ENCODE results near the gene HRH2. TPM values are rescaled to one million over a fixed set of nuclear protein-coding genes. Genes with fewer than 3 reads are reported as not detected.

Gene HRH2
- total RNA-seq, 2 experiments from 2014 or later = 26.8 to 29.0 TPM

- no peak overlapping the region for H3K4me3 Mint-ChIP-seq
- H3K9me3 Mint-ChIP-seq = no peaks in the 10 kb centered on the region
- no peak overlapping the region for H3K27ac Mint-ChIP-seq
- no peak for ATAC-seq (ENCODE audit: low read depth)
- no peaks in the 10 kb centered on the region for H3K27me3 Mint-ChIP-seq
- no peak for DNase-seq
- H3K36me3 Mint-ChIP-seq = peaks cover 32% of the 10 kb centered on the region
- POLR2A ChIA-PET = interaction anchor here (0.7 to 1.0 kb wide), 2 partner anchors 8 to 17 kb away, joined by 3 to 5 read pairs; no protein-coding TSS in a partner anchor
- H3K4me1 Mint-ChIP-seq = peaks cover 34% of the 10 kb centered on the region
Observed at GRCh38 chr5:175682664-175683063, 24.8 kb downstream of the HRH2 start.

GRCh38 chr5:175683231-175683630 lies 25.4 kb downstream of the HRH2 start:
- DNase-seq (no peak), ATAC-seq (ENCODE audit: low read depth) (no peak)
- POLR2A ChIA-PET = interaction anchor here (0.7 kb wide), 1 partner anchor 9 kb away, joined by 5 read pairs; no protein-coding TSS in a partner anchor
- Mint-ChIP-seq H3K4me3 (no peak overlapping the region), H3K4me1 (peaks cover 30% of the 10 kb centered on the region), H3K27ac (no peak overlapping the region), H3K27me3 (no peaks in the 10 kb centered on the region), H3K36me3 (peaks cover 33% of the 10 kb centered on the region), H3K9me3 (no peaks in the 10 kb centered on the region)

DNA sequence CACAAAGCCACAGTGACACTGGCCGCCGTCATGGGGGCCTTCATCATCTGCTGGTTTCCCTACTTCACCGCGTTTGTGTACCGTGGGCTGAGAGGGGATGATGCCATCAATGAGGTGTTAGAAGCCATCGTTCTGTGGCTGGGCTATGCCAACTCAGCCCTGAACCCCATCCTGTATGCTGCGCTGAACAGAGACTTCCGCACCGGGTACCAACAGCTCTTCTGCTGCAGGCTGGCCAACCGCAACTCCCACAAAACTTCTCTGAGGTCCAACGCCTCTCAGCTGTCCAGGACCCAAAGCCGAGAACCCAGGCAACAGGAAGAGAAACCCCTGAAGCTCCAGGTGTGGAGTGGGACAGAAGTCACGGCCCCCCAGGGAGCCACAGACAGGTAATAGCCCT lies 26.1 kb downstream of the HRH2 start:
- Mint-ChIP-seq H3K27ac (no peak overlapping the region), H3K36me3 (peaks cover 33% of the 10 kb centered on the region), H3K27me3 (no peaks in the 10 kb centered on the region), H3K9me3 (no peaks in the 10 kb centered on the region), H3K4me3 (no peak overlapping the region), H3K4me1 (peaks cover 30% of the 10 kb centered on the region)
- no peak for DNase-seq
- ATAC-seq (ENCODE audit: low read depth) = no peak
- POLR2A ChIA-PET = no interaction called here

DNA sequence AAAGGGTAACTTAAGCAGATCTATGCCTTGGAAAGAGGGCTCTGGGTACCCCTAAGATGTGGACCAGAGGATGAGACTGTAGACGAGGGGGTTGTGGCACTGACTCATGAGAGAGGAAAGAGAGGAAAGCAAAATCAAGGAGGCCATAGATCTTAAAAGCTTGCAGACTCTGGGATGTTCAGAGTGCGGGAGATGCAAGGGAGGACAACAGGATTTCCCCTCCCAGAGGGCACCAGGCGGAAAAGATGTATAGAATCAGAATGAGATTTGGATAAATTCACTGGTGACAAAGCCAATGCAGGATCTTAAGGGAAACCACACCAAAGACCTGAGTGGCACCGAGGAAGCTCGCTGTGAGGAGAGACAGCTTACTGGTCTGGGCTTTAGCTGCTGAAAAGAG lies 27.1 kb downstream of the HRH2 start:
- POLR2A ChIA-PET = no interaction called here
- H3K27me3 Mint-ChIP-seq = no peaks in the 10 kb centered on the region
- no peaks in the 10 kb centered on the region for H3K9me3 Mint-ChIP-seq
- no peak overlapping the region for H3K4me3 Mint-ChIP-seq
- ATAC-seq (ENCODE audit: low read depth) (no peak), DNase-seq (no peak)
- peaks cover 25% of the 10 kb centered on the region for H3K4me1 Mint-ChIP-seq
- H3K36me3 Mint-ChIP-seq = peaks cover 26% of the 10 kb centered on the region
- peak overlapping the region; percentile 36 for H3K27ac Mint-ChIP-seq

GRCh38 chr5:175685701-175686350 lies 28.0 kb downstream of the HRH2 start:
- Mint-ChIP-seq H3K4me1 (peaks cover 25% of the 10 kb centered on the region), H3K27ac (no peak overlapping the region), H3K27me3 (no peaks in the 10 kb centered on the region), H3K36me3 (peaks cover 27% of the 10 kb centered on the region), H3K9me3 (no peaks in the 10 kb centered on the region), H3K4me3 (no peak overlapping the region)
- ATAC-seq (ENCODE audit: low read depth) = no peak
- no peak for DNase-seq
- POLR2A ChIA-PET = interaction anchor here (0.9 to 1.2 kb wide), 2 partner anchors 8 to 155 kb away, joined by 3 read pairs; no protein-coding TSS in a partner anchor

GRCh38 chr5:175686396-175686795 lies 28.5 kb downstream of the HRH2 start:
- Mint-ChIP-seq H3K9me3 (no peaks in the 10 kb centered on the region), H3K27me3 (no peaks in the 10 kb centered on the region), H3K4me1 (peaks cover 28% of the 10 kb centered on the region), H3K27ac (no peak overlapping the region), H3K36me3 (peaks cover 30% of the 10 kb centered on the region), H3K4me3 (no peak overlapping the region)
- ATAC-seq (ENCODE audit: low read depth) (no peak), DNase-seq (no peak)
- POLR2A ChIA-PET = interaction anchor here (0.9 to 1.2 kb wide), 2 partner anchors 9 to 156 kb away, joined by 3 read pairs; no protein-coding TSS in a partner anchor

DNA sequence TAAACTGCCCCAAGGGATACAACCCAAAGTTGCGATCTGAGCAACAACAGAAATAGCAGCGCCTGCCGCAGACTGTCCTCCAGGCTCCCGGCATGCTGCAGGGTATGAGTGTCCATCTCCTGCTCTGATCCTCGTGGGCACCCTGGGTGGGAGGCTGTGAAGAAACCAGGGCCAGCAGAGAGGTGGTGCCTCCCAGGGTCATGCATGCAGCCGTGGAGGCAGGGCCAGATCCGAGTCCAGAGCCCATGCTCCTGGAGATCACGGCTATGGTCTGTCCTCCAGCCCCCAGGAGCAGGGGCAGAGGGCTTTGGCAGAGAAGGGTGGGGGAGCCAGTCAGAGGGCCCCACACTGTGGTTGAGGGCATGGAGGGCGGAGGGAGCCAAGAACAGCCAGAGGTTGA lies 29.0 kb downstream of the HRH2 start:
- H3K27me3 Mint-ChIP-seq = no peaks in the 10 kb centered on the region
- no peak overlapping the region for H3K27ac Mint-ChIP-seq
- ATAC-seq (ENCODE audit: low read depth) (no peak), DNase-seq (no peak)
- no peak overlapping the region for H3K4me3 Mint-ChIP-seq
- H3K36me3 Mint-ChIP-seq = peaks cover 30% of the 10 kb centered on the region
- H3K4me1 Mint-ChIP-seq = peaks cover 28% of the 10 kb centered on the region
- POLR2A ChIA-PET = interaction anchor here (0.9 to 1.2 kb wide), 2 partner anchors 9 to 156 kb away, joined by 3 read pairs; no protein-coding TSS in a partner anchor
- no peaks in the 10 kb centered on the region for H3K9me3 Mint-ChIP-seq

DNA sequence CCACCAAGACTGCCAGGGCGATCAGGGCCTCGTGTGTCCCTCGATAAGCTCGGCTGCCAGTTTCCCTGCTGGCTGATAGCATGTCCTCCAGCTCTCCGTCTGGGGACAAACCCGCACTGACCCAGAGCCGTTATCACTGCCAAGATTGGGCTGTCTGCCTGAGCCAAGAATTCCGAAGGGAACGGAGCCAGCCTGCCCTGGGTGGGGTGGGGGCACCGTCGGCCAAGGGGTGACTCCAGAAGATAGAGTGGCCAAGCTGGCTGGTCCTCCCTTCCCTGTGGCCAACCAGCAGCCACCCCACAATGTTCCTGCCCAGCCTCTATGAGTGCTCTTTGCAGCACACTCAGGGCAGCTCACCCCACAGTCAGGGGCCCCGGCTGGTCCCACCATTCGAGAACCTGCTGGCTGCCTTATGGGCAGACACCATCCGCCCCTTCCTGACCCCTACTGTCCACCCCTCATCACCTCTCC lies 29.4 kb downstream of the HRH2 start:
- Mint-ChIP-seq H3K4me3 (no peak overlapping the region), H3K27me3 (no peaks in the 10 kb centered on the region), H3K4me1 (peaks cover 28% of the 10 kb centered on the region), H3K9me3 (no peaks in the 10 kb centered on the region), H3K27ac (no peak overlapping the region), H3K36me3 (peaks cover 30% of the 10 kb centered on the region)
- DNase-seq = no peak
- ATAC-seq (ENCODE audit: low read depth) = no peak
- POLR2A ChIA-PET = no interaction called here

DNA sequence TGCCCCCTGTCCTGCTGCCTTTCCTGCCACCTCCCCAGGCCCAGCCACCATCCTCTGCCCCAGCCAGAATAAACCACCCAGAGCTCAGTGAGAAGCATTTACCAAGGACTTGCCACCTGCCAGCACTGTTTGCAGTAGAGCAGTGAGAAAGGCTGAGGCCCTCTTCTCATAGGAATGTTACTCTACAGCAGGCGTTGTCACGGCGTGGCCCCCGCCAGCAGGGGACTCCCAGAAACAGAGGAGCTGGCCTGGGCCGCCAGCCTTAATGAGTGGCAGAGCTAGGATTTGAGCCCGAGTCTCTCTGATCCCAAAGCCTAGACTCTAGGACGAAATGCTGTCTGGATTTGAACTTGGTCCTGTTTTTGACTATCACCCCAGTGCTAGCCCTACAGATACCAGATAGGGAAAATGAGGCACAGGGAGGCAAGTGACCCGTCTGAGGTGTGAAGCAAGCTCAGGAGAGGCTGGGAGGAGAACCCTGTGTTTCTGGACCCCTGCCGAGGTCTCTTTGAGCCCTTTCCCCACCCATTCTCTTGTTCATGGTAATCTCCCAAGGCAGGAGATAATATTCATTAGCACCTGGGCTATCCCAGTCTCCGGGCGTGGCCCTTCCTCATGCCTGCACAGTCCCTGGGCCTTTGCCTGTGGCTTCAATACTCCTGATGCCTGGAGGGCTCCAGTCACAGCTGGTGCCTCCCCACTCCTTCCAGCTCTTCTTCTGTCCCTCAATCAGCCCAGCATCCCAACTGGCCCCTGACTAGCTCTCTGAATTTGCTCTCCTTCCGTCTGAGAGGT lies 30.7 kb downstream of the HRH2 start:
- Mint-ChIP-seq H3K4me1 (peaks cover 30% of the 10 kb centered on the region), H3K36me3 (peaks cover 26% of the 10 kb centered on the region), H3K27me3 (no peaks in the 10 kb centered on the region), H3K27ac (no peak overlapping the region), H3K4me3 (no peak overlapping the region), H3K9me3 (no peaks in the 10 kb centered on the region)
- DNase-seq (no peak), ATAC-seq (ENCODE audit: low read depth) (no peak)
- POLR2A ChIA-PET = no interaction called here

DNA sequence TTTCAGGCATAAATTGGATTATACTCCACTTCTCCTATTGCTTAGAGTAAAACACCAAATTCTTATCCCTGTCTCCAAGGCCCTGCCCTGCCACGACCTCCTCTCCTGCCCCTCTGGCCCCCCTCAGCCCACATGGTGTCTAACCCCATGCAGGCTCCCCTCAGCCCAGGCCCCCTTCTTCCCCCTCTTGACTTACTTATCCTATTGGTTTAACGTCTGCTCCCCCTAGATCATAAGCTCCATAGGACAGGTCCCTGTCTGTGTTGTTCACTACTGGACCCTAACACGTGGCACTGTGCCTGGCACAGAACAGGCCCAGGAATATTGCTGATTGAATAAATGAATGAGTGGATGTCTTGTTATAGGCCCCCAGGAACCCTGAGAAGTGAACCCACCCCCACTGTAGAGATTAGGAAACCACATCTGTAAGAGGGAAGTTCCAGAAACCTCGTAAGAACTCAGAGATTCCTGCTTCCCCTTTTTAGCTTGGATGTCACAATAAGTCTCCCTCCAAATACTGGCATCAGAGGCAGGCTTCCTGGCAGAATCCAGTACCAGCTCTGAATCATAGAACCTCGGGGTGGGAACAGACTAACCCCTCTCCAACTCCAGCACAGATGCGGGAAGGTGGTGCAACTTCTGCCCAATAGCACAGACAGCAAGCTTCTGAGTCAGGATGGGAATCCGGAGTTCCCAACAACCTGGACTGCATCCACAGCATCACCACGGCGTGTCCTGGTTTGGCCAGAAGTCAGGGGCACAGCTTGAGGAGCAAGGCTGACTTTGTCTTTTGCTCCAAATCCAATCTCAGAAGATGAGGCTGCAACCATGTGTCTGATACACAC lies 31.5 kb downstream of the HRH2 start:
- peaks cover 21% of the 10 kb centered on the region for H3K36me3 Mint-ChIP-seq
- H3K9me3 Mint-ChIP-seq = no peaks in the 10 kb centered on the region
- ATAC-seq (ENCODE audit: low read depth) (no peak), DNase-seq (no peak)
- POLR2A ChIA-PET = interaction anchor here (0.7 to 1.4 kb wide), 2 partner anchors 45 to 80 kb away, joined by 3 to 4 read pairs; no protein-coding TSS in a partner anchor
- H3K27ac Mint-ChIP-seq = no peak overlapping the region
- no peak overlapping the region for H3K4me3 Mint-ChIP-seq
- H3K4me1 Mint-ChIP-seq = peaks cover 32% of the 10 kb centered on the region
- no peaks in the 10 kb centered on the region for H3K27me3 Mint-ChIP-seq

- H3K4me3 Mint-ChIP-seq = no peak overlapping the region
- H3K4me1 Mint-ChIP-seq = peaks cover 26% of the 10 kb centered on the region
- no peak overlapping the region for H3K27ac Mint-ChIP-seq
Observed at GRCh38 chr5:175690025-175690424, 32.2 kb downstream of the HRH2 start.

DNA sequence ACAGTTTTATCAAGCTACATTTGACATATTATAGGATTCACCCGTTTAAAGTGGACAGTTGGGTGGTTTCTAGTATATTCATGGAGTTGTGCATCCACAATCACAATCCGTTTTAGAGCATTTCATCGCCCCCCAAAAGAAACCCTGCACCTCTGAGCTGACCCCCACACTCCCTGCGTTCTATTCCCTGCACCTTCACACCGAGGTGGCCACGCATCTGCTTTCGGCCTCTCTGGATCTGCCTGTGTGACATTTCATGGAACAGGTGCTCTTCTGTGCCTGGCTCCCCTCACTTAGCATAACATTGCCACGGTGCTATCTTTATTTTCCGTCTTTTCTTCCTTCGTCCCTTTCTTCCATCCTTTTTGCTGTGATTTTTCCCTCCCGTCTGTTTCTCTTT lies 32.7 kb downstream of the HRH2 start:
- Mint-ChIP-seq H3K27ac (peak overlapping the region; percentile 63), H3K36me3 (peaks cover 16% of the 10 kb centered on the region), H3K27me3 (no peaks in the 10 kb centered on the region), H3K4me1 (peaks cover 29% of the 10 kb centered on the region), H3K4me3 (no peak overlapping the region), H3K9me3 (no peaks in the 10 kb centered on the region)
- ATAC-seq (ENCODE audit: low read depth) (no peak), DNase-seq (no peak)
- POLR2A ChIA-PET = interaction anchor here (0.6 to 1.4 kb wide), 3 partner anchors 16 to 163 kb away, joined by 3 read pairs; no protein-coding TSS in a partner anchor

More at GRCh38 chr5:175690025-175690424, 32.2 kb downstream of the HRH2 start:
- no peaks in the 10 kb centered on the region for H3K27me3 Mint-ChIP-seq
- ATAC-seq (ENCODE audit: low read depth) (no peak), DNase-seq (no peak)
- no peaks in the 10 kb centered on the region for H3K9me3 Mint-ChIP-seq
- peaks cover 18% of the 10 kb centered on the region for H3K36me3 Mint-ChIP-seq
- POLR2A ChIA-PET = interaction anchor here (1.0 to 1.4 kb wide), 2 partner anchors 15 to 80 kb away, joined by 3 read pairs; no protein-coding TSS in a partner anchor

GRCh38 chr5:175691761-175692160 lies 33.9 kb downstream of the HRH2 start:
- POLR2A ChIA-PET = no interaction called here
- Mint-ChIP-seq H3K4me1 (peaks cover 37% of the 10 kb centered on the region), H3K36me3 (peaks cover 16% of the 10 kb centered on the region), H3K9me3 (no peaks in the 10 kb centered on the region), H3K27ac (no peak overlapping the region), H3K4me3 (no peak overlapping the region), H3K27me3 (no peaks in the 10 kb centered on the region)
- ATAC-seq (ENCODE audit: low read depth) (no peak), DNase-seq (no peak)

Data from activated naive CD8-positive, alpha-beta T cell treated with anti-CD3 and anti-CD28 coated beads, Interleukin-2, amount 10 ng/mL, durations not matched to agents 7 days and 5 days (primary cell).